GM13977 (cell line): ENCODE measurements around the gene KCNAB1.

Source experiments
- DNase-seq: peaks from one replicate; pipeline ENCODE4 v3.0.0; 2012; ENCODE audit warnings: low spot score
- in situ Hi-C: fragments of 300-500 bp; cut with MboI; formaldehyde crosslinking; loops from one replicate; pipeline ENCODE4 v1.12.0; 2022; ENCODE audit warnings: low sequenced_read_pairs, low pct_unique_long_range_greater_than_20kb, mixed read lengths, inconsistent platforms; ENCODE audit not compliant: unreplicated experiment
- TF ChIP-seq, protein P1 (sequence below): IDR thresholded peaks from 2 replicates; pipeline ENCODE4 v1.5.1; 2012; ENCODE audit warnings: mild to moderate bottlenecking, control low read depth; ENCODE audit not compliant: insufficient read depth; ENCODE audit errors: extremely low read depth, missing control alignments

Gene KCNAB1

DNA sequence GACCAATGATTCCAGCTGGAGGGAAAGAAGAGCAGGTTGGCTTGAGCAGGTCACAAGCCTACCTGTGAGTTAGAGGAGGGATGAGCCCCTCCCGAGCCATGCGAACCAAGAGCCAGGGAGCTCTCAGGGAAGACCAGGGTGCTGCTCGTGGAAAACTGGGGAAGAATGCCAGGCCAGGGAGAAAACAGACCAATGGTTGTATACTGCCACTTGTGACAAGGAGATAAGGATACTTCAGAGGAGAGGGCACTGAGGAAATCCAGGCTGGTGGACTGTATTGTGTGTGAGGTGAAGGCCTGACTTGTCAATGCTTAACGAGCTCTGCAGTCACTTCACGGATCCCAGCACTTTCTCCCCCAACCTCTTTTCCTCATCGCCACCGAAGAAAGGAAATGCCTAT is 256.9 kb downstream of the KCNAB1 start:
- TF ChIP-seq, protein P1, sequence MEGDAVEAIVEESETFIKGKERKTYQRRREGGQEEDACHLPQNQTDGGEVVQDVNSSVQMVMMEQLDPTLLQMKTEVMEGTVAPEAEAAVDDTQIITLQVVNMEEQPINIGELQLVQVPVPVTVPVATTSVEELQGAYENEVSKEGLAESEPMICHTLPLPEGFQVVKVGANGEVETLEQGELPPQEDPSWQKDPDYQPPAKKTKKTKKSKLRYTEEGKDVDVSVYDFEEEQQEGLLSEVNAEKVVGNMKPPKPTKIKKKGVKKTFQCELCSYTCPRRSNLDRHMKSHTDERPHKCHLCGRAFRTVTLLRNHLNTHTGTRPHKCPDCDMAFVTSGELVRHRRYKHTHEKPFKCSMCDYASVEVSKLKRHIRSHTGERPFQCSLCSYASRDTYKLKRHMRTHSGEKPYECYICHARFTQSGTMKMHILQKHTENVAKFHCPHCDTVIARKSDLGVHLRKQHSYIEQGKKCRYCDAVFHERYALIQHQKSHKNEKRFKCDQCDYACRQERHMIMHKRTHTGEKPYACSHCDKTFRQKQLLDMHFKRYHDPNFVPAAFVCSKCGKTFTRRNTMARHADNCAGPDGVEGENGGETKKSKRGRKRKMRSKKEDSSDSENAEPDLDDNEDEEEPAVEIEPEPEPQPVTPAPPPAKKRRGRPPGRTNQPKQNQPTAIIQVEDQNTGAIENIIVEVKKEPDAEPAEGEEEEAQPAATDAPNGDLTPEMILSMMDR = no peak
- no peak for DNase-seq
- in situ Hi-C loops = no loop called here

DNA sequence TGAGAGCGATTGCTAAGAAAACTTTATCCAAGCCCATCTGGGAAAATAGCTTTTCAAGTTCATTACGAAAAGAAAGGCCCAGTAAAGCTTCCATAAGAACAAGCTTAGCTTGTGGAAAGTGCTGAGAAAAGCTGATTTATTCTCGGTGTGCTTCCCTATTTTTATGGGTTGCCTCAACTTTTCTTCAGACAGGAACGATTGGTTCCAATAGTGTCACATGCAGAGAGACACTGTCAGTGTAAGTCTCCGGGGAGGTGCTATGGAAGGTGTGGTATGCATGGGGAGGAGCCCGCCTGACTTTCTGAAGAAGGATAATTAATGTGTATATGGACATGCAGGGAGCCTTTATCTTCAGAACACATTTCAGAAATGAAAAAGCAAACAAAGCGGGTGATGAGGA is 257.3 kb downstream of the KCNAB1 start:
- in situ Hi-C loops = no loop called here

DNA sequence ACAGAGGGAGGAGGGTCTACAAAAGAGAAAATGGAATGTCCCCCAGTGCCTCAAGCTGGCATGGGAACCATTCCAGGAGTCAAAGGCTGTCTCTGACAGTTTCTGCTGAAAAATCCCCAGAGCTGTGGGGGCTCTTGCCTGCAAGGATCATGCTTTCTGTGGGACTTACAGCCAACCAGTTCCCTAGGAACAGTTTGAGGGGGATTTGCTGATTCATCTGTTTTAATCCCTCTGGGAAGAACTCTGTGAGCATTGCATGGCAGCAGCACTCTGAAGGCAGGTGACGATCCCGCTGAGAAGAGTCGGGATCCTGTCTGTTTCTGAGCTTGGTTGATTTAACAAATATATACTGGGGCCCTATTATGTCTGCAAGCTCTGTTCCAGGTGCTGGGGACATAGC is 258.5 kb downstream of the KCNAB1 start:
- in situ Hi-C loops = no loop called here
- TF ChIP-seq, protein P1 = no peak
- DNase-seq = no peak

More for the DNA sequence above, 257.3 kb downstream of the KCNAB1 start:
- TF ChIP-seq, protein P1 = no peak
- DNase-seq = no peak

DNA sequence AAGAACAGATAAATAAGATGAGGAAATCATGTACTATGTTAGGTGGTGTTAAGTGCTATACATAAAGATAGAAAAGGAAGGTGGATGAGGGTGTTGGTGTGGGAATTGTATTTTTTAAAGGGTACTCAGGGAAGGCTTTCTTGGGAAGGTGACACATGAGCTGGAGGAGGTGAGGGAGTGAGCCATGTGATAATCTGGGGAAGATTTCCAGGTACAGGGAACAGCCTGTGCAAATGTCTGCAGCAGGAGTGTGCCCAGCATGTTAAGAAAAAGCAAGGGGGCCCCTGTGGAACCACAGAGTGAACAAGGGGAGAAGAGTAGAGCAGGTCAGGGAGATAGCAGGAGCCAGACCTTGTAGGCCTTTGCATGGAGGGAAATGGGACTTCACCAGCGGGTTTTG is 258.9 kb downstream of the KCNAB1 start:
- DNase-seq = no peak
- TF ChIP-seq, protein P1 = no peak
- in situ Hi-C loops = no loop called here

DNA sequence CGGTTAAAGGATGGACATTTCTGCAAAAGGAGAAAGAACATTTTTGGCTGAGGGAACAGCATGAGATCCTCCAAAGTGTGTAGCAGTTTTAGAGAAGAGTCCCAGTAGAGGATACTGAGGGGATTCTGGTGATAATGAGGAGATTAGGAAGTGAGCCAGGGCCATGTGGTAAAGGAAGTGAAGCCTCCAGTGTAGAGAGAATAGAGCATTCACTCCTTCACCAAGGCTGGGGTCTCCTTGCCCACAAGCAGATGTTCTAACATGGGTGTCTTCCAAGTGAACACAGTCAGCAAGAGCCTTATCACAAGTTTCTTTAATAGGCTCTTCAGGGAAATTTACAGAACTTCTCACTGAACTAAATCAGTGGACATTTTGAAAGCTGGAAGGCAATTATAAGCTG is 260.9 kb downstream of the KCNAB1 start:
- TF ChIP-seq, protein P1 = no peak
- no peak for DNase-seq
- in situ Hi-C loops = loop anchor here (10.0 kb wide), 1 partner anchor 226 kb away; no protein-coding TSS in a partner anchor

DNA sequence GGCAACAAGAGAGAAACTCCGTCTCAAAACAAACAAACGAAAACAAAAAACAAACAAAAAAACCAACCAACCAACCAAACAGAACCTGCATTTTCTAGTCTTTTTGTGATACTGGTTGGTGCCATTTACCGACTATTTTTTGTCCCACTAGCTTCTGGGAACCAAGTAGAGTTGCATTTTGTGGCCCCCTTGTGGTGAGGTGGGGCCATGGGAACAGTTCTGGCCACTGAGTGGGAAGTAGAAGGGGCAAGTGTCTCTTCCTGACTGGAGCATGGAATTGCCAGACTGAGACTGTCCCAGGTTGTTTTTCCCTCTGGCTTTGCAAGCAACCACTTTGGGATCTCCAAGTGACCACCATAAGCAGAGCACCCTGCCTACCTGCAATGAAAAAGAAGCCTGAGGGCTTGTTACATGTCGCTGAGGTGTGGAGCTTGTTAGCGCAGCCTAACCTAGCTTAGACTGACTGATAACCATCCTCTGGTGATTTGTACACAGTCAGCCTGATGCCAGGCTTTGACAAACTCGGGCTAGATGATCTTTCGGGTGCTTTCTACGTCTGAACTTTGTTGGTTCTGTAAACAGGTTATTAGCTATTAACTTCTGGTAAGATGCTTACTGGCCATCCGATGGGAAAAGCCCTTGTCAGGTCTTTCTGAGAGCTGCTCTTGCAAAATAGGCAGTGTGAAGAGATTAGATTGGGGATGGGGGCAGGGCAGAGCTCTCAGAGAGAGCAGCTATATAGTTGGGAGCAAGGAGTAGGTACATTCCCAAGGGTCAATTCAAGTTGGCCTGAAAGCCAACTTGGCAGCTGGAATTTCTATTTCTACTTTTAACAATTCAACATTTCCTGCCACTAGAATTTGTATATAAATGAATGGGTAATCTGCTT is 262.3 kb downstream of the KCNAB1 start:
- DNase-seq = peak; percentile 43
- in situ Hi-C loops = loop anchor here (10.0 kb wide), 1 partner anchor 228 kb away; no protein-coding TSS in a partner anchor
- TF ChIP-seq, protein P1 = peak; percentile 77
